ENCODE results near the gene IFFO2. TPM values are rescaled to one million over a fixed set of nuclear protein-coding genes. Genes with fewer than 3 reads are reported as not detected.

IFFO2 gene
- total and polyA plus RNA-seq, 2 donors (not counting 1 experiment from before 2014, with no cell fraction given), result 16.8 to 19.2 TPM

GRCh38 chr1:18868354-18868753 is 88.1 kb downstream of the IFFO2 start:
- H2AFZ ChIP-seq (ENCODE audit: insufficient read depth, low read depth, low read length, poor library complexity, severe bottlenecking), result no peak overlapping the region
- H3K79me2 ChIP-seq (ENCODE audit: control insufficient read depth, insufficient read depth, low read length), result no peaks in the 10 kb centered on the region
- H3K4me3 Mint-ChIP-seq, result no peak overlapping the region
- no peak for TF ChIP-seq CTCF (IDR thresholded peaks at IDR 0.05)
- no peak for TF ChIP-seq EZH2 (IDR thresholded peaks at IDR 0.05; ENCODE audit: borderline replicate concordance, insufficient read depth, low read depth, low read length, poor library complexity, severe bottlenecking)
- H3K4me3 ChIP-seq (ENCODE audit: control extremely low read depth in 1 of 5, extremely low read depth in 1 of 5, insufficient read depth in 1 of 5, low read depth in 2 of 5, low read length in 4 of 5), result no peak overlapping the region
- H3K4me1 ChIP-seq (ENCODE audit: control insufficient read depth in 2 of 2, insufficient read depth in 2 of 2, low read length in 2 of 2), result peaks cover 0 to 4% of the 10 kb centered on the region in 2 donors
- no peak overlapping the region for H3K4me2 ChIP-seq (replicated peaks; ENCODE audit: low read depth, low read length, poor library complexity, severe bottlenecking)
- H3K27ac ChIP-seq (ENCODE audit: low read length in 2 of 2), result no peak overlapping the region
- ATAC-seq (ENCODE audit: low read depth) (no peak), DNase-seq (no peak)
- peaks cover 5% of the 10 kb centered on the region for H3K4me1 Mint-ChIP-seq
- H3K36me3 ChIP-seq (replicated peaks in 1 of 2; ENCODE audit: control extremely low read depth in 1 of 2, control insufficient read depth in 1 of 2, extremely low read depth in 1 of 2, insufficient read depth in 2 of 2, low read length in 1 of 2), result peaks cover 0 to 3% of the 10 kb centered on the region in 2 experiments
- no peak overlapping the region for H3K9ac ChIP-seq (ENCODE audit: low read length)
- H3K27me3 Mint-ChIP-seq, result peaks cover 10% of the 10 kb centered on the region
- H3K9me3 Mint-ChIP-seq (ENCODE audit: insufficient read depth), result no peaks in the 10 kb centered on the region
- peaks cover 0 to 3% (median 0%) of the 10 kb centered on the region in 4 experiments for H3K27me3 ChIP-seq (replicated peaks in 1 of 4; ENCODE audit: control extremely low read depth in 1 of 4, control insufficient read depth in 3 of 4, insufficient read depth in 4 of 4, low read length in 3 of 4)
- H3K27ac Mint-ChIP-seq, result no peak overlapping the region
- intact Hi-C loops (cut with micrococcal nuclease), result no loop called here
- H4K20me1 ChIP-seq (ENCODE audit: control insufficient read depth, insufficient read depth, low read length, poor library complexity, severe bottlenecking), result no peaks in the 10 kb centered on the region
- ChIA-PET POLR2A (no interaction called here), CTCF (no interaction called here)
- no peaks in the 10 kb centered on the region for H3K9me3 ChIP-seq (ENCODE audit: control extremely low read depth in 1 of 3, control insufficient read depth in 2 of 3, insufficient read depth in 1 of 3, low read length in 2 of 3)
- whole genome bisulfite sequencing (ENCODE audit: insufficient coverage), result 100% methylated on average over 2 of the region's 5 CpGs

GRCh38 chr1:18866846-18867245 is 89.6 kb downstream of the IFFO2 start:
- peaks cover 5% of the 10 kb centered on the region for H3K4me1 Mint-ChIP-seq
- CTCF ChIA-PET, result no interaction called here

More at GRCh38 chr1:18866846-18867245, 89.6 kb downstream of the IFFO2 start:
- Mint-ChIP-seq H3K27me3 (peaks cover 10% of the 10 kb centered on the region), H3K27ac (no peak overlapping the region), H3K9me3 (ENCODE audit: insufficient read depth) (no peaks in the 10 kb centered on the region), H3K4me3 (no peak overlapping the region)
- Histone ChIP-seq H2AFZ (ENCODE audit: insufficient read depth, low read depth, low read length, poor library complexity, severe bottlenecking) (no peak overlapping the region), H3K36me3 (replicated peaks in 1 of 2; ENCODE audit: control extremely low read depth in 1 of 2, control insufficient read depth in 1 of 2, extremely low read depth in 1 of 2, insufficient read depth in 2 of 2, low read length in 1 of 2) (peaks cover 0 to 2% of the 10 kb centered on the region in 2 experiments), H3K4me3 (ENCODE audit: control extremely low read depth in 1 of 5, extremely low read depth in 1 of 5, insufficient read depth in 1 of 5, low read depth in 2 of 5, low read length in 4 of 5) (no peak overlapping the region), H3K27me3 (replicated peaks in 1 of 4; ENCODE audit: control extremely low read depth in 1 of 4, control insufficient read depth in 3 of 4, insufficient read depth in 4 of 4, low read length in 3 of 4) (peaks cover 0 to 4% (median 0%) of the 10 kb centered on the region in 4 experiments), H3K4me1 (ENCODE audit: control insufficient read depth in 2 of 2, insufficient read depth in 2 of 2, low read length in 2 of 2) (peaks cover 0 to 4% of the 10 kb centered on the region in 2 donors), H4K20me1 (ENCODE audit: control insufficient read depth, insufficient read depth, low read length, poor library complexity, severe bottlenecking) (no peaks in the 10 kb centered on the region), H3K9me3 (ENCODE audit: control extremely low read depth in 1 of 3, control insufficient read depth in 2 of 3, insufficient read depth in 1 of 3, low read length in 2 of 3) (no peaks in the 10 kb centered on the region), H3K27ac (ENCODE audit: low read length in 2 of 2) (no peak overlapping the region), H3K79me2 (ENCODE audit: control insufficient read depth, insufficient read depth, low read length) (no peaks in the 10 kb centered on the region), H3K4me2 (replicated peaks; ENCODE audit: low read depth, low read length, poor library complexity, severe bottlenecking) (no peak overlapping the region), H3K9ac (ENCODE audit: low read length) (no peak overlapping the region)
- intact Hi-C loops (cut with micrococcal nuclease), result no loop called here
- POLR2A ChIA-PET, result no interaction called here
- no peak for TF ChIP-seq CTCF (IDR thresholded peaks at IDR 0.05)
- no peak for TF ChIP-seq EZH2 (IDR thresholded peaks at IDR 0.05; ENCODE audit: borderline replicate concordance, insufficient read depth, low read depth, low read length, poor library complexity, severe bottlenecking)
- ATAC-seq (ENCODE audit: low read depth) (no peak), DNase-seq (no peak)
- 96% methylated on average over 3 of the region's 3 CpGs for WGBS (ENCODE audit: insufficient coverage)
